HG02938 (cell line): Measurements from ENCODE around the gene APOB.

Experiments
- ATAC-seq: cut with Tn5 transposase; IDR thresholded peaks from one replicate; pipeline ENCODE4 v1.9.1; 2021; ENCODE audit warnings: mild to moderate bottlenecking, moderate library complexity; ENCODE audit not compliant: unreplicated experiment

The APOB gene

DNA sequence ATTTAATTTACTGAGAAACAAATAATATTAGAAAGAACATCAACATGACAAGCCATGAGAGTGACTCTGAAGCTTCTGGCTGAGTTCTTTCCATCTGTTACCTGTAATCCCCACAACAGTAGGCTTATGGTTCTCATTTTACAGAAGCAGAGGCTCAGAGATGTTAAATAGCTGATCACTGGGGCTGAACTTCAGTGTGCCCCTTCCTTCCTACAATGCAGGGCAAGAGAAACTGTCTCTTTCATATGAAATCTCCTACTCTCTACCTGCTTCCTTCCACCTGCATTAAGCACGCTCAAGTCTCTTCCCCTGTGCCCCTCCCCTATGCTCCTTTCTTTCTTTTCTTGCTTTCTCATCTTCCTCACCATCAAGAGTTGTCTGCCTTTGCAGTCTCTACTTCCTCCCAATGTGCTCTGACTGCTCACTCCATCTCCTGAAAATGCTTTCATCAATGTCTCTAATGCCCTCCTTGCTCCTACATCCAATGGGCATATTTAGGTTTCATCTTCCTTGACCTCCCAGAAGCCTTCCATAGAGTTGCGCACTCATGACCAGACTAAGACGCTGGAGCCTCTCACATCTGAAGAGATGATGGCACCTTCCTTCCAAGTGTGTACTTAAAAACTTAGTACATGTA is 23.7 kb downstream of the APOB start:
- no peak for ATAC-seq

DNA sequence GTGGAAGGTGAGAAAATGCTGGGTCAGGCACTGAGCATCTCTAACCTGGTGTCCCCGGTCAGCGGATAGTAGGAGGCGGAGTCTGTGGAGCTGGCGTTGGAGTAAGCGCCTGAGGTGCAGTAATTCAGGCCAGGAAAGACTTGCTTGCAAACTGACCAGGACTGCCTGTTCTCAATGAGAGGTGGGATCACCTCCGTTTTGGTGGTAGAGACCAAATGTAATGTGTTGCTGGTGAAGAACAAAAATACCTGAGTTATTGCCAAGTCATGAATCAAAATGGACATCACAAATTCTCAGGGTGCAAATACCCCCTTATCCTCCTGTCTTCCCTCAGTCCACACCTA is 24.2 kb downstream of the APOB start:
- no peak for ATAC-seq

DNA sequence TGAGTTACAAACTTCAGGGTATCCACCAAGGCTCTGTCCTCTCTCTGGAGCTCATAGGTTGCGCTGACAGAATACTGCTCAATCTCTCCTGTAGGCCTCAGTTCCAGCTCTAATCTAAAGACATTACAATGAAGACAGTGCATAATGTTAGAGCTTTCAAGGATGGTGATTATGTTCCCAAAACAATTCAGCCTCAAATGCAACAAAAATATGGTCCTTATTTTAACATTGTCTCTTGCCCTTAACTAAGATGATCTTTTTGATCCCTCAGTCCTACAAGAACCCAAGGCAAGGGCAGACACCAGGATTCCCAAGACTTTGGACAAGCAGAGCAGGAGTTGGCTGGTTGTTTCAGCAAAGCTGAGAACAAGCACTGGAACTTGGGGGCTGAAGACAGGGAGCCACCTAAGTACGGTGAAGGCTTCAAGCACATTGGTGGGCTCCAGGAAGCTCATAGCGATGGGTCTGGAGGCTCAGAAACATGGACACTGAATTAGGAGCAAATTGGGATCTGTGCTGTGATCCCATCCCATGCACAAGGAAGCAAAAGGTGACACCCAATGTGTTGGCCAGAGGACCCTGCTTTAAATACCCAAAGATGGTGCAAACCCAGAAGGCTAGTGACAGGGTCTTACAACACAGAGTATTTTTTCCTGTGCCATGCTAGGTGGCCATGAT is 24.7 kb downstream of the APOB start:
- ATAC-seq: no peak

DNA sequence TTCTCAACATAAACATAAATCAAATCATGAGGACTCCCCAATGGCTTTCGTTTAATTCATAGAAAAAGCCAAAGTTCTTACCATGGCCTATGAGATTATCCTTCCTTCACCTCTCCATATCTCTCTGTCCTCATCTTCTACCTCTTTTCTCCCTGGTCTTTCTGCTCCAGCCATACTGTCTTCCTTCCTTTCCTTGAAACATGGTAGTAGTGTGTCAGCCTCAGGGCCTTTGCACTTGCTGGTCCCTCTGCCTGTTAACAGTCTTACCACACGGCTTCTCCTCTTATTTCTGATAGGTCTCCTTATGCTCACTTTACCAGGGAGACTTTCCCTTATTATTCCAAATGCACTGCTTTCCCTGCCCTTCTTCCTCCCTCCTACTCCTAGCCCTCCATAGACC is 25.6 kb downstream of the APOB start:
- ATAC-seq: no peak

DNA sequence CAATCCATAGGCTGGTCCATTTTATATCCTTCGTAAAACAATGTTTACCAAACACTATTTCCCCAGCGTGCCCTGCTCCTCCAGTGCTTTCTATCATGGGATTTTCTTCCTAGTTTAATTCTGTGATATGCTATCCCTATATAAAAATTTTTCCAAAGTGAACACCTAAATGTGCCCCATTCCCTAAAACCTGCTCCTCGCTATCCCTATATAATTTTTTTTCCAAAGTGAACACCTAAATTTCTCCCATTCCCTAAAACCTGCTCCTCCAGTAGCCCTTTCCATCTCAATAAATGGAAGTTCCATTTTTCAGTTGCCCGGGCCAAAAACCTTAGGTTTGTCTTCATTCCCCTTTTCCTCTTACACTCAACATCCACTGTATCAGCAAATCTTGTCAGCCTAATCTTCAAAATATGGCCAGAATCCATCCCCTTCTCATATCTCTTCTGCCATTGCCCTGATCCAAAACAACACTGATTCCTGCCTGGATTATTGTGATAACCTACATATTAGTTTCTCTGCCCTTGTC is 26.1 kb downstream of the APOB start:
- no peak for ATAC-seq

DNA sequence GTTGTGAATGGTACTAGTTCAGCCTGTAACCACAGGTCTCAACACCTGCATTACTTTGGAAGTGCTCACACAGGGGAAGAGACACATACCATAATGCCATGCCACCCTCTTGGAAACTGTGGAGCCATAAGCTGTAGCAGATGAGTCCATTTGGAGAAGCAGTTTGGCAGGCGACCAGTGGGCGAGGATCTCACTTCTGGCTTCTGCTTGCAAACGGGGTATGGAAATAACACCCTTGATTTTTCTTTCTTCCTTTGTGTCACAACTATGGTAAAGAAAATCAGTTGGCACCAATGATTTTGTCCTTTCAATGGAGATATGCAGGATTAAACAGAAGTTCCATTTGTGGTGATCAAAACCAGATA is 28.6 kb downstream of the APOB start:
- ATAC-seq: no peak

DNA sequence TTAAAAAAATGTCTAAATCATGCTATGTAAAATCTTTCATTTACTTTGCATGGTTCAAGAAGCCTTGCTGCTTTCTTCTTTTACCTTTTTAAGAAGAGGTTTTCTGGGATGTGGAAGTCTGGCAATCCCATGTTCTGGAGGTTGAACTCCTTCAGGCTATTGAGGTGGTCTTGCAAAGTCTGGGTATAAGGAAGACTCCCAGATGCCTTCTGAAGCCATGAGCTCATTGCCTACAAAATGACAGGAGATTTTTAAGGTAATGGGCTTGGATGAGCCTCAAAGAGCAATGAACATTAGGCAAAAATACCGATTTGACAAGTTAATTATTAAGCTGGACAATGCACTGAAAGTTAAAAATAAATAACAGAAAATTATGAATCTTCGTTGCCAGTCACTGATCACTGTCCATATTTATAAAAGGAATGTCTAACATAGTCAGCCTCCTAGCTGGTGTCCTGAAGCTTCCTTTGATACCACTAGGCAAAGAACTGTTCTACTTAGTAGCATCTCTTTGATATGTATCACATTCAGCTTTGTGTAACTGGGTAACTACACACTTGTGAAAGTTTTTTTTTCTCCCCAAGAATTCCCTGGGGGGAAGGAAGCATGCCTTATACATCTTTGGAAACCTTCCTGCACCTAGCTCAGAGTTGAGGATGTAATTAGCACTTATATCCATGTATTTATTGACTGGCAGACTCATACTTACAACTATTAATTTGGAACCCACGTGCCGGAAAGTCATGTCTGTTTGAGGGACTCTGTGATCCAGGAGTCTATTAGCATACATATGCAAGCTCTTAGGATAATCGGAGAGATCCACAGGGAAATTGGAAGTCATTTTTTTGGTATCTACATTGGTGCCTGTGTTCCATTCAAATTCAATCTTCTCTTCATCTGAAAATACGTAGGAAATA is 29.3 kb downstream of the APOB start:
- ATAC-seq: no peak

DNA sequence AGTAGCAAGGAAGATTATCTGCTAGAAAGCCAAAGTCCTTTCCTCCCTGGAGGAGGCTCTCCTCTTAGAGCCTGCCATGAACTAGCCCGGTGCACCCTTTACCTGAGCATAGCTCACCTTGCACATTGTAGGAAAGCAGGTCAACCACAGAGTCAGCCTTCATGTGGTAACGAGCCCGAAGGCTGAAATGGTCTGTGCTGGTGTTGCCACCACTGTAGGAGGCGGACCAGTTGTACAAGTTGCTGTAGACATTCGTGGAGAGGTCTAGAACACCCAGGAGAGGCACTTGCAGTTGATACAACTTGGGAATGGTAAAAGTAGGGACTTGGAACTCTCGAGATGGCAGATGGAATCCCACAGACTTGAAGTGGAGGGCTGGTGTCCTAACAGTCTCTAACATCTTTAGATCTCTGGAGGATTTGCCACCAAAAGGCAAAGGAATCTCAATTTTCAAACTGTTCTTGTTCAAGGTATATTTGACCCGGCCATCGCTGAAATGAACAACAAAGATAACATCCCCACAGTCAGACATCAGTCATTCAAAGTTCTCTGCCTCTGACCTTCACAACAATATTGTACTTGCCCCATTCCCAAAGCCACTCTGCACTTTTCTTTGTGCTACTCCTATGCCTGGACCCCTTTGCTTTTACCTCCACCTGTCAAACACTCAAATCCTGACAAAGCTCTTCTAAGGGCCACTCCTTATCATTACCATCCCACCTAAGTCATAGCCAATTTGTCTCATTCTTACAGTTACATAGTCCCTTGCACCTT is 30.6 kb downstream of the APOB start:
- no peak for ATAC-seq

DNA sequence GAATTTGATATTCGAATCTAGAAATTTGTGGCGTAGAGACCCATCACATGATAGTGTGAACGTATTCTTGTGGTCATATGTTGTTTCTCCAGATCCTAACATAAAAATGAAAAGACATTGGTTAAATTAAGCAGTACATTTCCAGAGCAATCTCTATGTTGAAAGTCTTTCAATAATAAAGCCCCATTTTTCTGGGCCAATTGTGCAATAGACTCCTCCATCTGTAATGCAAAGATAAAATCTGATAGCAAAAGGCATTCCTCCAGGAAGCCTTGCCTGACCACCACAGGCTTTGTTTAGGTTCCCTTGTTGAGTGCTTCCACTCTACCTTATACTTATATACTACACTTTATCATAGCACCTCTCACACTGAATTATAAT is 31.3 kb downstream of the APOB start:
- no peak for ATAC-seq

DNA sequence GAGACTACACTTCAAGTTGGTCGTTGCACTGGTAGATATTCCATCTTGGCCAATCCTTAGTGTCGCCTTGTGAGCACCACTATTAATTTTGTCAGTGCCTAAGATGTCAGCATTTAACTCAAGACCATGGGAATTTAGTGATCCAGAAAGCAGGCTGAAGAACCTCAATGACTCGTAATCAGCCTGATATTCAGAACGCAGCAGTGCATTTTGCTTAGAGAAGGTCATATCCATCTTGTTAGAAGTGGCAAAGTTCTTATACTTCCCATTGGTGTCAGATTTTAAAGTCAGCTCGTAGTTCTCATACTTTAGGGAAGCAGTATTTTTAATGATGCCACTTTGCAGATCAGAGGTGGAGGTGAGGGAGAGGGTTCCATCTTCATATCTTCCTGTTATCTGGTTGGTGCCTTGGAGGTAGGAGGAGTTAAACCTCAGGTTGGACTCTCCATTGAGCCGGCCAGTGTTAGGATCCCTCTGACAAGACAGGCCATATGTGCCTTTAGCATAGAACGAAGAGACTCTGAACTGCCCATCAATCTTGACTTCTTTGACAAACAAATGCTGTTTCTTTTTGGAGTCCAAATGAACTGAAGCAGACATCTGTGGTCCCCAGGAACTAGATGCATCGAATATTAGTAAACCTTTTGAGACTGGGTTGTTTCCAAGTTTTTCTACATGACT is 31.9 kb downstream of the APOB start:
- no peak for ATAC-seq

DNA sequence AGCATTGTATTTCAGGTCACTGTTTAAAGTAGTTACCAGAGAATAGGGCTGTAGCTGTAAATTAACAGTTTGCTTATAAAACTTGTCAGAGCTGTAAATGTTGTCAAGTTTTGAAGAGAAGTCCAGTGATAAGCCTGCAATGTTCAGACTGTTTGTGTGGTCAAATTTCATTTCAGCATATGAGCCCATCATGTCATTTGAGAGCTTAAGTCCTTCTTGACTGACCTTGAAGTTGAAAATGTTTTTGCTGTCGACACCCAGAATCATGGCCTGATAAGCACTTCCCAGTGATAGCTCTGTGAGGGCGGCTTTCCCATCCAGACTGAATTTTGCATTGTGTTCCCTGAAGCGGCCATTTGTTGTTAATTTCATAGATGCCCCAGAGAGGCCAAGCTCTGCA is 32.4 kb downstream of the APOB start:
- ATAC-seq: no peak

DNA sequence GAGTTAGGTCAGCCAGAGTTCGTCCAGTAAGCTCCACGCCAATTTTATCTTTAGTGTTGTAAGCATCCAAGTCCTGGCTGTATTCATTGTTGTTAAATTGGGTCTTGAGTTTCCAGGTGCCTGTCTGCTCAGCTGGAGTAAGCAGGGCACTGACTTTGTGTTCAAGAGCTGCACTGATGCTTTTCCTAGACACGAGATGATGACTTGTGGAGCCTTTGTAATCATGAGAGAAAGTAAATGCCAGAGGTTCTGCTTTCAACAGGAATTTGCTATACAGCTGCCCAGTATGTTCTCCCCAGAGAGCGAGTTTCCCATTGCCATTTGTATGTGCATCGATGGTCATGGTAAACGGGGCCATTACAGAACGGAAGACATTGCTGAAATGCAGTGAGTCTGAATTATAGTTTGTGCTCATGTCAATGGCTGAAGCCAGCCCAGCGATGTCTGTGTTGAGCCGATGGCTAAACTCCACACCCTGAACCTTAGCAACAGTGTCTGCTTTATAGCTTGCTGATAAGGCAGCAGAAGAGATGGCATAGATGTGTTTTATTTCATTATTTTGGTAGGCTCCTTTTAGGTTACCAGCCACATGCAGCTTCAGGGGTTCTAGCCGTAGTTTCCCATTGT is 32.9 kb downstream of the APOB start:
- ATAC-seq: no peak

DNA sequence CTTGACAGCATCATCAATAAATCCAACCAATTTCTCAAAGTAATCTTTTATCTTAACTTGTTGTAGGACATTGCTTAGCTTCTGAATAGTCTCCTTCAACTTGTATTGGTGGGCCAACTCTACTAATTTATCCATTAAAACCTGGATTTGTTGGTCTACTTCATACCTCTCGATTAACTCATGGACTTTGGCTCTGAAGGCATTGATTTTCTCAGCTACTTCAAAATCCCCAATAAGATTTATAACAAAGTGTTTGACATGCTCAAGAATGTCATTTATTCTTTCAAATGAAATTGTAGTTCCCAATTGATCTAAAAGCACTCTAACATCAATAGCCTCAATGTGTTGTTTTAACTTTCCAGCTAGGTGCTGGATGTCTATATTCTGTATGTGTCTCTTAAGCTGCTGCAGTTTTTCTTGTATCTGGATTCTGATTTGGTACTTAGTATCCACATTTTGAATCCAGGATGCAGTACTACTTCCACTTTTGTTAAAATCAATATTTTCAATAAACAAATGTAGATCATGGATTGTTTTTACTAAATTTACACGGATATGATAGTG is 34.1 kb downstream of the APOB start:
- no peak for ATAC-seq

DNA sequence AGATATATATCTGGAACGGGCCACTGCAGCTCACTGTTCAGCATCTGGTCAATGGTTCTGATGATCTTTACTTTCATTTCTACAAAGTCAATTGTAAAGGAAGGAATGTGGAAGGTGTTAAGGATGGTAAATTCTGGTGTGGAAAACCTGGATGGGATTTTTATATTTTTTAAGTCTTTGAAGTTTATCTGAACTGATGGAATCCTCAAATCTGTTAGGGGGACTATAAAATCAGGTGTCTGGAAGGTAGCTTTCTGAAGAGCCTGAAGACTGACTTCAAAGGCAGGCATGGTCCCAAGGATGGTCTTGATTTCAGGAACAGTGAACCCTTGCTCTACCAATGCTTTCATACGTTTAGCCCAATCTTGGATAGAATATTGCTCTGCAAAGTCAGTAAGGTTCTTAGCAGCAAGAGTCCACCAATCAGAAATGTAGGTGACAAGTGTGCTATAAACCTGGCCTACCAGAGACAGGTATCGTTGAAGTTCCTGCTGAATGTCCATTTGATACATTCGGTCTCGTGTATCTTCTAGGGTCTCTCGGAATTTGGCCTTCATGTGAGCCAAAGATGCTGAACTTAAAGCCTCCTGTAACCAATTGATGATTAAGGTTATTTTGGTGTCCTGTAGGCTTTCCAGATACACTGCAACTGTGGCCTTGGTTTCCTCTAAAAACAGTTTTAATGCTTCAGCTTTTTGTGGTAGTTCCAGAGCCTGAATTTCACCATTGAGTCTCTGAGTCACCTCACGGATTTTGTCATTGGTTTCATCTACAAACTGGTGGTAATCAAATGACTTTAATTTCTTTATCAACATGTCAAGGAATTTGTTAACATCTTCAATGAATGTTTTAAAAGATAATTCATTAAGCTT is 34.8 kb downstream of the APOB start:
- ATAC-seq: no peak

DNA sequence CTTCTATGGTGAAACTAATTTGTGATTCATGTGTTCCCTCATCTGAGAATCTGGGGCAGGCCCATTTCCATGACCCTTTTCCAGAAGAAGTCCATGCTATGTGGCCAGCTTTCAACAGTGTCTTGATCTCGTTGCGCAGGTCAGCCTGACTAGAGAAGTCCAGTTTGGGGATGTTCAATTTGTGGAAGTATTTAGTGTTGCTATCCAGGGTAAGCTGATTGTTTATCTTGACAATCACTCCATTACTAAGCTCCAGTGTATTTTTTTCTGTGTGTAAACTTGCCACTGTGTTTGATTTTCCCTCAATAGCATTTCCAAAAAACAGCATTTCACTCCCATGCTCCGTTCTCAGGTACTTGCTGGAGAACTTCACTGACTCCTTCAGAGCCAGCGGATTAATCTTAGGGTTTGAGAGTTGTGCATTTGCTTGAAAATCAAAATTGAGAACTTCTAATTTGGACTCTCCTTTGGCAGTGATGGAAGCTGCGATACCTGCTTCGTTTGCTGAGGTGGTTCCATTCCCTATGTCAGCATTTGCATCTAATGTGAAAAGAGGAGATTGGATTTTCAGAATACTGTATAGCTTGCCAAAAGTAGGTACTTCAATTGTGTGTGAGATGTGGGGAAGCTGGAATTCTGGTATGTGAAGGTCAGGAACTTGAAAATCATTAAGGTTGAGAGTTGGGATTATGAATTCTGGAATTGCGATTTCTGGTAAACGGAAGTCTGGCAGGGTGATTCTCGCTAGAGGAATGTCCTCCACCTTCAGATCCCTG is 35.7 kb downstream of the APOB start:
- ATAC-seq: no peak

DNA sequence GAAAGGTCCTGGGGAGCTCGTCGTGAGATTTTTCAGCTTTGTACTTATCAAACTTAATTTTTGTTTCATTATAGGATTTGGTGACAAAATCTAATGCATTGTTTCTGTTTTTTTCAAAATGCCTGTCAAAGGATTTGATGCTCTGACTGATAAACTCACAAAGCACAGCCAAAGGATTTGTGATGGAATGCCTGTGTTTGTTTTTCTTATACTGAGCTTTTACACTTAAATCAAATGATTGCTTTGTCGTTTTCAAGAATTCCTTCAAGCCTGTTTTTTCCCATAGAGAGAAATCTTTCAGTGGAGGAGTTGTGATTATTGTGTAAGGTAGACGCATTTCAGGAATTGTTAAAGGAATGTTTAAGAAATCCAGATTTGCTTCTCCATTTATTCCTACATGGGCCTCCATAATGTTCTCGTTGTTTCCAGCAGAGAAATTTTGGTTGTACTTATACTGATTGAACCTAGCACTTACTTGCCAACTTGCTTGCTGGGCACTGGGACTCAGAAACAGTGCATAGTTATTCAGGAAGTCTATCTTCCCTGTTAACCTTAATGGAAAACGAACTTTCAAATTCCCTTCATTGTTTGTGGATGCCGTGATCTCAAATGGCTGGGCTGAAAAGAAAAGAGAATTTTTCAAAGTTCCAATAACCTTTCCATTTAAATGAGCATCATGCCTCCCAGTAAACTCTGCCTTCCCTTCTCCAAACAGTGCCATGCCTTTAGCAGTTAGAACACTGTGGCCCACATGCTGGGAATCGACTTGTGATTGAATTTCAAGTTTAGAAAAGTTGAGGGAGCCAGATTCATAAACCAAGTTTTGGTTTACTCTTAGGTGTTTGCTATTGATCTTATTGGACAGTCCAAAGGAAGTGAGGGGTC is 36.5 kb downstream of the APOB start:
- no peak for ATAC-seq
